Raji (cell line): Measurements from ENCODE around the gene GPC3.

Experiments
- POLR2A ChIP-seq: IDR thresholded peaks from 2 replicates; pipeline ENCODE4 v1.6.1; 2011; ENCODE audit warnings: low read depth, low read length, control low read depth; ENCODE audit not compliant: insufficient read depth

GPC3 gene

GRCh38 chrX:133645977-133646718, 339.2 kb downstream of the GPC3 start:
- TF ChIP-seq POLR2A, result no peak

DNA sequence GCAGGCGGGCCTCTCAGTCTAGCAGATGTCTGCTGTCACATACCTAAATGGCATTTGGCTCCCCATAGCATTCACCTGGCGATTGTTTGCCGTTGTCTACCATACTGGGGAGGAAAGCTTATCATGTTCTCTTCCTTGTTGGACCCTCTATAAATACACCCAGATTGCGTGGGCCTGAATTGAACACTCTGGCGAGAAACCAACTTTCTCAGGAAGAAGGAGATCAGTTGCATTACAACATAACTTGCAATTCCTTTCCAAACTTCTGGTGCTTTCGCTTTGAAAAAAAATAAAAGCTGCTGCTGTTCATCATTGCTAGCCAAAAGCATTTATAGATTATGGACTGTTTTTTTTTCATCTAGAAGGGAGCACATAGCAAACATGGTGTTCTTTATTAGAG, 340.1 kb downstream of the GPC3 start:
- TF ChIP-seq POLR2A, result no peak

- TF ChIP-seq POLR2A, result no peak
Observed at GRCh38 chrX:133640161-133641015, 345.0 kb downstream of the GPC3 start.

DNA sequence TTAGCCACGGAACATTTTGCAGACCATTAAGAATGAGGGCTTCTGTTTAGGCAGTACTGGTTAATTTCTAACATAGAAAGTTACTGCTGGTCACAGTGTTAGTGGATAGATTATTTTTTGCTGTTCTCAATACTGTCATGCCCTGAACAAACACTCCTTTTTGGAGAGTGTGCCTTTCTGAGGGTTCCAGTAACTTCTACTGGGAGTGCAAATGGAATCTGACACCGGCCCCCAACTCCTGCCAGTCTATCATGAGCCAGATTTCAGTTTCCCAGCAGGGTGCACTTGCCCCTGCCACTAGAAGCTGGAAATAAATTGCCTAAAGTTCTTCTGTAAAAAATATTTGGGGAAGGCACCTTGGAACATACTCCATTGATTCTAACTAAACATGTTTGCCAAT, 345.7 kb downstream of the GPC3 start:
- TF ChIP-seq POLR2A, result no peak

DNA sequence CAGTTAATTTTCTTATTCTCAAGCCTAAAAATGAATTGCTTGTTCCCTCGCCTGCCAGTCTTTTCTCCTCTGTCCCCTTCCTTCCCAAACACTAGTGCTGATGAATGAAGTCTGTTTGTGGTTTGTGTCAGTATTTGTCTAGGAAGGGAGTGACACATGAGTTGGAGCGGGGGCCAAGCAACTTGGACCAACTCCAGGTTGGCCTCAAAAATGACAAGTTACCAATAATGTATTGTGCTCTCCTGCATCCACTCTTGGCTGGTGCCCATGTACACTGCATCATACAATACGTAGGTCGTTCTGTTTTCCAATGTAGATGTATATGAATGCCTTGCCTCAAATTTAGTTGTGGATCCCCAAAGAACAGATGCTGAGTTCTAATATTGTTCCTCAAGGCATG, 347.1 kb downstream of the GPC3 start:
- no peak for TF ChIP-seq POLR2A

DNA sequence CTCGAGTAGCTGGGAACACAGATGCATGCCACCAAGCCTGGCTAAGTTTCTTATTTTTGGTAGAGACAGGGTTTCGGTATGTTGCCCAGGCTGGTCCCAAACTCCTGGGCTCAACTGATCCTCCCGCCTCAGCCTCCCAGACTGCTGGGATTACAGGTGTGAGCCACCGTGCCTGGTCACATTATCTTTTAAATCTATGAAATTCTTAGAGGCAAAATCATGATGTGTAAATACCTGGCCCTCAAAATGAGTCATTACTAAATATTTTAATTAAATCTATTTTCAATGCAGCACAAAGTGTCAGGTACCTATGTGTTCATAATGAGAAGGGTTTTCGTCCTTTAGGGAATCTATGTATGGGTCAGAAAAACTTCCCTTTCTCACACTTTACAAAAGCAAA, 347.6 kb downstream of the GPC3 start:
- no peak for TF ChIP-seq POLR2A

DNA sequence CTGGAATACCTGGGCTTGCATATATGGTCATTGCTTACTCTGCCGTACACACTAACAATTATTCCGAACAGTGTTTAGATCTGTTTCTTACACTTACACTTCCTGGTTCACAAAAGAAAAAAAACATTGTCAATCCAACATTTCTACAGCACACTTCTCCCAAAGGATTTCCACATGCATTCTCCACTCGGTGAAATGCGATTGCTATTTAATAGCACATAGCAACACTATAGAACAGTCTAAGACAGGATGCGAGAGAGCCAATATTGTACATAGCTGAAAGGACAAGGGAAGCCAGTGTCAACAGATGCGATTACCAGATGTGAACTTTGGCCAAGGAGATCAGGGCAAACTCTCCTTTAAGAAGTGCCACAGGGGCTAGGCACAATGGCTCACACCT, 349.4 kb downstream of the GPC3 start:
- no peak for TF ChIP-seq POLR2A

- TF ChIP-seq POLR2A, result no peak
Observed at GRCh38 chrX:133634416-133634815, 351.0 kb downstream of the GPC3 start.

- TF ChIP-seq POLR2A, result no peak
Observed at GRCh38 chrX:133633950-133634349, 351.4 kb downstream of the GPC3 start.

DNA sequence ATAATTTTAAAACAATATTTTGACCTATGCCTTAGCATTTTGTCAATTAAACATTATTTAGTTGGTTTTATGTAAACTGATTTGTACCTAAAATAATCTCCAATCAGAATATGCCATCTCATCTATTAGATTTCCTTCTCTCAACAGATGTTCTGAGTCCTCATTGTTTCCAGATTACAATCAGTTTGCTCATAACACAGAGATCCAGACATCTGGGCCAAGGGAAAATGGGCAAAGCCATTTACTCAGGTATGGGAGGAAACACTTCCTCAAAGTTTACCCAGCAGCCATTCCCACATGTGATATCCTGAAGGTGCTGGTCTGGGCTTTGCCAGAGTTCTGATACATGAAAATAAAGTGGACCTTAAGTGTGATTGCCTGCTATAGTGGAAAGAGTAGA, 352.2 kb downstream of the GPC3 start:
- no peak for TF ChIP-seq POLR2A

- TF ChIP-seq POLR2A, result no peak
Observed at GRCh38 chrX:133630362-133630761, 355.0 kb downstream of the GPC3 start.

- TF ChIP-seq POLR2A, result no peak
Observed at GRCh38 chrX:133627673-133628072, 357.7 kb downstream of the GPC3 start.

DNA sequence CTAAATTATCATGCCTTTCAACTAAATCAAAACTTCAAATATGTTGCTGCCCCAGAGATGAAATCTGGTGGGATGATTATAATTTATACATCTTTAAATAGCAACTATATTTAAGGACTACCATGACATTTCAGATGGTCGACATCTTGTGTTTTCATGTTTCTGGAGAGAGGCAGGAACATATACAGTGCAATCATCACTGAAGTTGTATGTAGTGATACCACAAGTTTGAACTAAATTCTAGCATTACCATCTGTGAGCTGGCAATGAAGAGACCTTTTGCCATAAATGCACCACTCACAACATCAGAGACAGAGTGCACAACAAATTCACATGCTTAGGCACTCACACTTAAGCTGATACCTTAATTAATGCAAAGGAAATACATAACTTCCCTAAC, 373.7 kb downstream of the GPC3 start:
- no peak for TF ChIP-seq POLR2A

DNA sequence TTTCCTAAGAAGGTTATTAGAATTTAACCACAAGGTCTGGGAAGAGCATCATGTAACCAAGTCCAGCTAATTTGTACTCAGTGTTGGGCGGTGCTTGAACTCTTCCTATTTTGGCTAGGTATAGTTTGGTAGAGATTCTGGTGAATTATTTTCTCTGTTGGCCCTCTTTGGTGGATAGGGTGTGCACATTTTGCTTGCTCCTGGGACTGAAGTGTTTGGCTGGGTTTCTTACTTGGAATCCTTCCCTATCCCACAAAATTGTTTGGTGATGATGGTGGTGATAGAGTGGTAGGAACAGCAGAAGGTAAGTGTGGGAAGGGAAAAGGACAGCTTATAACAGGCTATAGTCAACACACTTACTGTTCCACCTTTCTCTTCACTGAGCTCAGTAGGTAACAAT, 375.3 kb downstream of the GPC3 start:
- TF ChIP-seq POLR2A, result no peak

DNA sequence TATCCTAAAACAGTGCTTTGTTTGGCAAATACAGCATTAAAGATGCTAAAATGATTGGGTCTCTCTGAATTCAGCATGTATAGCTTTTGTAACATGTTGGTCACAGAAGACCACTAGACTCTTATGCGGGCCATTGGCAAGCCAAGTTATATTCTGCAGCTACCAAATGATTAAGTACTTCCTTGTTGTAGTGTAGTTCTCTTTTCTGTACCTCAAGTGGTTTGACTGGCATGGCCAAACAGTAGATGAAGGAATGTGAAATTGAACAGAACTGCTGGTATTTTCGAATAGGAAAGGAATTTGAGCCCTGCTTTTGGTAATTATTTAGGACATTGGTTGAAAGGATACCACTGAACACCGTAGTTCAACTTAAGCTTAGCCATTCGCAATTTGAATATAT, 376.2 kb downstream of the GPC3 start:
- no peak for TF ChIP-seq POLR2A

DNA sequence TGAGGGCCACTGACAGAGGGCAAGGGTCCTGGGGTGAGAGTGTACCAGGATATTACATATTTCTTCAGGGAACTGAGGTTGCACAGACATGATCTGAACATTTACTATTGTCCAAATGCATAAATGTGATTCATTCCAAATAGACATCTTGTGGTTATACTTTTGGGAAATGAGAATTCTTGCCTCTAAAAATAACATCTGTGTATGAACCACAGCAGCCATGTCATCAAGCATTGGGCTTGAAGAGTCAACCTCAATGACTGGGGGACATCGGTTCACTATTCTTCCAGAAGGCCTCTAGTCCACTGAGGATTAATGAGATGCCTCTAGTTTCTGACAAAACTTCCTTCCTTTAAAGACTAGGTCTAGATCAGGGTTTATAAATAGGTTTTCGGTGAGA, 377.0 kb downstream of the GPC3 start:
- no peak for TF ChIP-seq POLR2A
